Skeletal muscle cell (primary cell): ENCODE data around the gene SLC4A9.
A peak's percentile ranks its signal among the peaks of the same experiment; 100 is the strongest.
"Not testable (repeated sequence)": the region's sequence is repeated elsewhere in the genome, so short reads cannot be mapped to it uniquely, and the experiment has no call there.

Source experiments
- DNase-seq: peaks from one replicate; pipeline ENCODE4 v3.0.0-alpha.2; 2010; ENCODE audit warnings: low read depth
- H3K4me3 ChIP-seq: 2 replicates; pipeline ENCODE4 v1.5.1; 2011; ENCODE audit warnings: low read depth, mild to moderate bottlenecking, control low read depth, low read length, moderate library complexity

Gene SLC4A9

GRCh38 chr5:140336388-140336787 lies 23.6 kb upstream of the SLC4A9 start:
- DNase-seq, result no peak
- no peak overlapping the region for H3K4me3 ChIP-seq

GRCh38 chr5:140337880-140338279 lies 22.1 kb upstream of the SLC4A9 start:
- no peak for DNase-seq
- no peak overlapping the region for H3K4me3 ChIP-seq

GRCh38 chr5:140338336-140338735 lies 21.7 kb upstream of the SLC4A9 start:
- no peak for DNase-seq
- no peak overlapping the region for H3K4me3 ChIP-seq

GRCh38 chr5:140338908-140339307 lies 21.1 kb upstream of the SLC4A9 start:
- no peak overlapping the region for H3K4me3 ChIP-seq
- DNase-seq, result no peak

- DNase-seq, result no peak
- no peak overlapping the region for H3K4me3 ChIP-seq
These were observed 20.4 kb upstream of the SLC4A9 start for GRCh38 chr5:140339636-140340035.

- no peak overlapping the region for H3K4me3 ChIP-seq
- DNase-seq, result no peak
These were observed 19.3 kb upstream of the SLC4A9 start for GRCh38 chr5:140340605-140341121.

GRCh38 chr5:140341591-140341990 lies 18.4 kb upstream of the SLC4A9 start:
- no peak for DNase-seq
- no peak overlapping the region for H3K4me3 ChIP-seq

GRCh38 chr5:140342287-140342686 lies 17.7 kb upstream of the SLC4A9 start:
- H3K4me3 ChIP-seq, result no peak overlapping the region
- DNase-seq, result no peak

- no peak for DNase-seq
- H3K4me3 ChIP-seq, result no peak overlapping the region
These were observed 17.1 kb upstream of the SLC4A9 start for GRCh38 chr5:140342896-140343295.

- H3K4me3 ChIP-seq, DNase-seq: not testable (repeated sequence)
These were observed 16.1 kb upstream of the SLC4A9 start for GRCh38 chr5:140343849-140344248.

- H3K4me3 ChIP-seq, result peak overlapping the region; percentile 65
These were observed 15.1 kb upstream of the SLC4A9 start for GRCh38 chr5:140344683-140345423.

GRCh38 chr5:140345919-140346347 lies 14.1 kb upstream of the SLC4A9 start:
- DNase-seq, result no peak

More at GRCh38 chr5:140344683-140345423, 15.1 kb upstream of the SLC4A9 start:
- DNase-seq, result no peak

GRCh38 chr5:140346348-140347221 lies 13.4 kb upstream of the SLC4A9 start, which contains the start of gene HBEGF:
TSS of gene HBEGF (minus strand) at chr5:140346603. CDS start at chr5:140346328, 275 bp downstream.
- peak within 1 kb of the TSS; percentile 65 for H3K4me3 ChIP-seq
- no peak for DNase-seq

More at GRCh38 chr5:140345919-140346347, 14.1 kb upstream of the SLC4A9 start:
- H3K4me3 ChIP-seq, result peak overlapping the region; percentile 65

GRCh38 chr5:140347360-140347759 lies 12.6 kb upstream of the SLC4A9 start:
- DNase-seq, result no peak
- no peak overlapping the region for H3K4me3 ChIP-seq

- H3K4me3 ChIP-seq, result no peak overlapping the region
- DNase-seq, result no peak
These were observed 11.9 kb upstream of the SLC4A9 start for GRCh38 chr5:140348104-140348503.

GRCh38 chr5:140349244-140349643 lies 10.8 kb upstream of the SLC4A9 start:
- DNase-seq, result no peak
- no peak overlapping the region for H3K4me3 ChIP-seq

GRCh38 chr5:140351609-140352334 lies 8.2 kb upstream of the SLC4A9 start:
- DNase-seq, result no peak
- no peak overlapping the region for H3K4me3 ChIP-seq

GRCh38 chr5:140355546-140355945 lies 4.4 kb upstream of the SLC4A9 start:
- no peak overlapping the region for H3K4me3 ChIP-seq
- DNase-seq, result no peak

- DNase-seq, result no peak
- no peak overlapping the region for H3K4me3 ChIP-seq
These were observed 2.9 kb upstream of the SLC4A9 start for GRCh38 chr5:140356853-140357725.
